ENCODE measurements around the gene HJV. TPM values are rescaled to one million over a fixed set of nuclear protein-coding genes. Genes with fewer than 3 reads are reported as not detected.

HJV gene
- total and polyA plus RNA-seq, 2 donors from 2014 or later: 1.3 TPM; not detected in 1

GRCh38 chr1:145995148-145995881, 26.2 kb downstream of the HJV start:
- no peak for TF ChIP-seq CTCF (IDR thresholded peaks at IDR 0.05; ENCODE audit: borderline replicate concordance, extremely low read depth, insufficient read depth)
- H3K36me3 ChIP-seq (ENCODE audit: control insufficient read depth in 2 of 3, insufficient read depth in 3 of 3, low read length in 3 of 3): peaks cover 23 to 44% (median 31%) of the 10 kb centered on the region in 3 donors
- DNase-seq (no peak), FAIRE-seq (no peak)
- peak overlapping the region; percentile 93 to 94 for H3K27ac ChIP-seq (ENCODE audit: low read depth in 2 of 2, low read length in 2 of 2)
- H3K4me1 ChIP-seq (ENCODE audit: control insufficient read depth in 2 of 3, insufficient read depth in 2 of 3, low read depth in 1 of 3, low read length in 3 of 3): peaks cover 7 to 16% (median 11%) of the 10 kb centered on the region in 3 donors
- H3K9ac ChIP-seq (ENCODE audit: low read length in 3 of 3): peak overlapping the region; percentile 88 to 99 (median 98)
- peak overlapping the region; percentile 90 to 99 (median 99) for H3K4me3 ChIP-seq (ENCODE audit: low read length in 3 of 3)
- H3K9me3 ChIP-seq (ENCODE audit: control insufficient read depth in 2 of 3, insufficient read depth in 1 of 3, low read length in 3 of 3): no peaks in the 10 kb centered on the region
- intact Hi-C loops (cut with DNase I): no loop called here
- H3K27me3 ChIP-seq (ENCODE audit: control insufficient read depth, insufficient read depth, low read length): no peaks in the 10 kb centered on the region

- intact Hi-C loops (cut with DNase I): no loop called here
- Histone ChIP-seq H3K9me3 (ENCODE audit: control insufficient read depth in 2 of 3, insufficient read depth in 1 of 3, low read length in 3 of 3) (no peaks in the 10 kb centered on the region), H3K36me3 (ENCODE audit: control insufficient read depth in 2 of 3, insufficient read depth in 3 of 3, low read length in 3 of 3) (peaks cover 23 to 44% (median 31%) of the 10 kb centered on the region in 3 donors), H3K9ac (ENCODE audit: low read length in 3 of 3) (peak overlapping the region; percentile 88 to 99 (median 98)), H3K4me3 (ENCODE audit: low read length in 3 of 3) (peak overlapping the region; percentile 90 to 99 (median 99)), H3K27ac (ENCODE audit: low read depth in 2 of 2, low read length in 2 of 2) (peak overlapping the region; percentile 93 to 94), H3K4me1 (ENCODE audit: control insufficient read depth in 2 of 3, insufficient read depth in 2 of 3, low read depth in 1 of 3, low read length in 3 of 3) (peaks cover 5 to 12% (median 10%) of the 10 kb centered on the region in 3 donors), H3K27me3 (ENCODE audit: control insufficient read depth, insufficient read depth, low read length) (no peaks in the 10 kb centered on the region)
- TF ChIP-seq CTCF (IDR thresholded peaks at IDR 0.05; ENCODE audit: borderline replicate concordance, extremely low read depth, insufficient read depth): no peak
- no peak for FAIRE-seq
- no peak for DNase-seq
Measured at GRCh38 chr1:145994391-145995120, 27.0 kb downstream of the HJV start.

- peaks cover 23 to 44% (median 31%) of the 10 kb centered on the region in 3 donors for H3K36me3 ChIP-seq (ENCODE audit: control insufficient read depth in 2 of 3, insufficient read depth in 3 of 3, low read length in 3 of 3)
- intact Hi-C loops (cut with DNase I): no loop called here
- H3K9ac ChIP-seq (ENCODE audit: low read length in 3 of 3): peak overlapping the region; percentile 88 to 99 (median 98)
- H3K9me3 ChIP-seq (ENCODE audit: control insufficient read depth in 2 of 3, insufficient read depth in 1 of 3, low read length in 3 of 3): no peaks in the 10 kb centered on the region
- no peaks in the 10 kb centered on the region for H3K27me3 ChIP-seq (ENCODE audit: control insufficient read depth, insufficient read depth, low read length)
- H3K4me1 ChIP-seq (ENCODE audit: control insufficient read depth in 2 of 3, insufficient read depth in 2 of 3, low read depth in 1 of 3, low read length in 3 of 3): peaks cover 4 to 8% (median 5%) of the 10 kb centered on the region in 3 donors
- TF ChIP-seq CTCF (IDR thresholded peaks at IDR 0.05; ENCODE audit: borderline replicate concordance, extremely low read depth, insufficient read depth): no peak
- H3K4me3 ChIP-seq (ENCODE audit: low read length in 3 of 3): peak overlapping the region; percentile 90 to 99 (median 99)
- FAIRE-seq: no peak
- no peak for DNase-seq
- peak overlapping the region; percentile 93 to 94 for H3K27ac ChIP-seq (ENCODE audit: low read depth in 2 of 2, low read length in 2 of 2)
Measured at GRCh38 chr1:145993618-145994390, 27.7 kb downstream of the HJV start.
